Activated naive CD8-positive, alpha-beta T cell (primary cell): Measurements from ENCODE around the gene PHF19.

Source experiments
- H3K27ac Mint-ChIP-seq: one replicate; pipeline ENCODE4 v1.8.0; 2021; ENCODE audit warnings: mixed read lengths
- H3K27me3 Mint-ChIP-seq: one replicate; pipeline ENCODE4 v1.8.0; 2021; ENCODE audit warnings: mixed read lengths
- H3K36me3 Mint-ChIP-seq: one replicate; pipeline ENCODE4 v1.8.0; 2021; ENCODE audit warnings: mixed read lengths
- H3K4me1 Mint-ChIP-seq: one replicate; pipeline ENCODE4 v1.8.0; 2021; ENCODE audit warnings: low read depth, mixed read lengths
- H3K4me3 Mint-ChIP-seq: one replicate; pipeline ENCODE4 v1.8.0; 2021; ENCODE audit warnings: mild to moderate bottlenecking, mixed read lengths
- H3K9me3 Mint-ChIP-seq: one replicate; pipeline ENCODE4 v1.8.0; 2021; ENCODE audit warnings: low read depth, mixed read lengths

PHF19 gene

GRCh38 chr9:120902569-120903535 is 25.9 kb upstream of the PHF19 start:
- Mint-ChIP-seq H3K36me3 (peaks cover 18% of the 10 kb centered on the region), H3K4me3 (peak overlapping the region; percentile 78), H3K27ac (peak overlapping the region; percentile 97), H3K9me3 (no peaks in the 10 kb centered on the region), H3K27me3 (no peaks in the 10 kb centered on the region), H3K4me1 (peaks cover 91% of the 10 kb centered on the region)

GRCh38 chr9:120901755-120902568 is 25.0 kb upstream of the PHF19 start:
- peak overlapping the region; percentile 46 for H3K4me3 Mint-ChIP-seq

GRCh38 chr9:120900824-120901223 is 23.8 kb upstream of the PHF19 start:
- H3K27ac Mint-ChIP-seq = peak overlapping the region; percentile 77
- H3K36me3 Mint-ChIP-seq = peaks cover 14% of the 10 kb centered on the region
- H3K4me1 Mint-ChIP-seq = peaks cover 88% of the 10 kb centered on the region
- H3K27me3 Mint-ChIP-seq = no peaks in the 10 kb centered on the region
- peak overlapping the region; percentile 53 for H3K4me3 Mint-ChIP-seq
- H3K9me3 Mint-ChIP-seq = no peaks in the 10 kb centered on the region

More at GRCh38 chr9:120901755-120902568, 25.0 kb upstream of the PHF19 start:
- Mint-ChIP-seq H3K27me3 (no peaks in the 10 kb centered on the region), H3K4me1 (peaks cover 90% of the 10 kb centered on the region), H3K36me3 (peaks cover 16% of the 10 kb centered on the region), H3K9me3 (no peaks in the 10 kb centered on the region), H3K27ac (peak overlapping the region; percentile 97)

- Mint-ChIP-seq H3K36me3 (peaks cover 11% of the 10 kb centered on the region), H3K4me3 (no peak overlapping the region), H3K27ac (peak overlapping the region; percentile 77), H3K9me3 (no peaks in the 10 kb centered on the region), H3K4me1 (peaks cover 82% of the 10 kb centered on the region), H3K27me3 (no peaks in the 10 kb centered on the region)
Measured at GRCh38 chr9:120899490-120900068, 22.6 kb upstream of the PHF19 start.

- peaks cover 12% of the 10 kb centered on the region for H3K36me3 Mint-ChIP-seq
Measured at GRCh38 chr9:120898396-120898795, 21.4 kb upstream of the PHF19 start.

GRCh38 chr9:120895951-120896350 is 19.0 kb upstream of the PHF19 start:
- Mint-ChIP-seq H3K27ac (peak overlapping the region; percentile 66), H3K36me3 (peaks cover 7% of the 10 kb centered on the region), H3K4me1 (peaks cover 82% of the 10 kb centered on the region), H3K9me3 (no peaks in the 10 kb centered on the region), H3K4me3 (no peak overlapping the region), H3K27me3 (no peaks in the 10 kb centered on the region)

More at GRCh38 chr9:120898396-120898795, 21.4 kb upstream of the PHF19 start:
- peak overlapping the region; percentile 9 for H3K4me3 Mint-ChIP-seq
- H3K27ac Mint-ChIP-seq = peak overlapping the region; percentile 75
- H3K27me3 Mint-ChIP-seq = no peaks in the 10 kb centered on the region
- H3K9me3 Mint-ChIP-seq = no peaks in the 10 kb centered on the region
- H3K4me1 Mint-ChIP-seq = peaks cover 78% of the 10 kb centered on the region

GRCh38 chr9:120894321-120895148 is 17.5 kb upstream of the PHF19 start:
- no peak overlapping the region for H3K4me3 Mint-ChIP-seq
- H3K27me3 Mint-ChIP-seq = no peaks in the 10 kb centered on the region
- peaks cover 82% of the 10 kb centered on the region for H3K4me1 Mint-ChIP-seq
- H3K36me3 Mint-ChIP-seq = peaks cover 3% of the 10 kb centered on the region
- no peaks in the 10 kb centered on the region for H3K9me3 Mint-ChIP-seq
- peak overlapping the region; percentile 98 for H3K27ac Mint-ChIP-seq

- peak overlapping the region; percentile 98 for H3K27ac Mint-ChIP-seq
- H3K4me1 Mint-ChIP-seq = peaks cover 82% of the 10 kb centered on the region
- peaks cover 3% of the 10 kb centered on the region for H3K36me3 Mint-ChIP-seq
- no peaks in the 10 kb centered on the region for H3K27me3 Mint-ChIP-seq
- H3K9me3 Mint-ChIP-seq = no peaks in the 10 kb centered on the region
- H3K4me3 Mint-ChIP-seq = peak overlapping the region; percentile 82
Measured at GRCh38 chr9:120893611-120894307, 16.8 kb upstream of the PHF19 start.

- Mint-ChIP-seq H3K4me1 (peaks cover 81% of the 10 kb centered on the region), H3K27me3 (no peaks in the 10 kb centered on the region), H3K36me3 (peaks cover 3% of the 10 kb centered on the region), H3K27ac (peak overlapping the region; percentile 98), H3K4me3 (peak overlapping the region; percentile 82), H3K9me3 (no peaks in the 10 kb centered on the region)
Measured at GRCh38 chr9:120892748-120893610, 16.0 kb upstream of the PHF19 start.

GRCh38 chr9:120891884-120892747 is 15.1 kb upstream of the PHF19 start:
- H3K36me3 Mint-ChIP-seq = peaks cover 3% of the 10 kb centered on the region
- H3K4me3 Mint-ChIP-seq = peak overlapping the region; percentile 82
- no peaks in the 10 kb centered on the region for H3K9me3 Mint-ChIP-seq
- H3K27me3 Mint-ChIP-seq = no peaks in the 10 kb centered on the region
- peaks cover 77% of the 10 kb centered on the region for H3K4me1 Mint-ChIP-seq
- H3K27ac Mint-ChIP-seq = peak overlapping the region; percentile 98

GRCh38 chr9:120891245-120891883 is 14.4 kb upstream of the PHF19 start:
- peak overlapping the region; percentile 82 for H3K4me3 Mint-ChIP-seq
- no peaks in the 10 kb centered on the region for H3K9me3 Mint-ChIP-seq
- H3K27me3 Mint-ChIP-seq = no peaks in the 10 kb centered on the region
- peak overlapping the region; percentile 98 for H3K27ac Mint-ChIP-seq
- H3K36me3 Mint-ChIP-seq = peaks cover 3% of the 10 kb centered on the region
- peaks cover 75% of the 10 kb centered on the region for H3K4me1 Mint-ChIP-seq
